ENCODE results near the gene AIFM3. TPM values are rescaled to one million over a fixed set of nuclear protein-coding genes. Genes with fewer than 3 reads are reported as not detected.

The AIFM3 gene
- total RNA-seq, 1 donor from 2014 or later = 5.7 TPM

DNA sequence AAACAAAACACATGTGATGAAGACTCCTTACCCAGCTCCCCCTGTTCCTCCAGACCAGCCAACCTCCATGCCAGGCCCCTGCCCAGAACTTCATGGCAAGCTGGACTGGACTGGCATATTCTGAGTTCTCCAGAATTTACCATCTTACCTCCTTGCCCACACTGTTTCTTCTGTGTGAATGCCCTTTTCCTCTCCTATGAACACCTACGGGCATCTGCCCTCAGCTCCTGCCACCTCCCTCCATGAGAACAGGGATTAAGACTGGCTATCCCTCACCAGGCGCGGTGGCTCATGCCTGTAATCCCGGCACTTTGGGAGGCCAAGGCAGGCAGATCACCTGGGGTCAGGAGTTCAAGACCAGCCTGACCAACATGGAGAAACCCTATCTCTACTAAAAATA is 6.4 kb upstream of the AIFM3 start:
- Histone ChIP-seq H3K27ac (no peak overlapping the region), H3K27me3 (peaks cover 14% of the 10 kb centered on the region), H3K4me3 (no peak overlapping the region), H3K4me1 (peaks cover 14% of the 10 kb centered on the region), H3K9me3 (no peaks in the 10 kb centered on the region), H3K36me3 (no peaks in the 10 kb centered on the region)
- ATAC-seq = no peak
- no peak for DNase-seq
- intact Hi-C loops (cut with DNase I) = no loop called here
- TF ChIP-seq, protein P1, sequence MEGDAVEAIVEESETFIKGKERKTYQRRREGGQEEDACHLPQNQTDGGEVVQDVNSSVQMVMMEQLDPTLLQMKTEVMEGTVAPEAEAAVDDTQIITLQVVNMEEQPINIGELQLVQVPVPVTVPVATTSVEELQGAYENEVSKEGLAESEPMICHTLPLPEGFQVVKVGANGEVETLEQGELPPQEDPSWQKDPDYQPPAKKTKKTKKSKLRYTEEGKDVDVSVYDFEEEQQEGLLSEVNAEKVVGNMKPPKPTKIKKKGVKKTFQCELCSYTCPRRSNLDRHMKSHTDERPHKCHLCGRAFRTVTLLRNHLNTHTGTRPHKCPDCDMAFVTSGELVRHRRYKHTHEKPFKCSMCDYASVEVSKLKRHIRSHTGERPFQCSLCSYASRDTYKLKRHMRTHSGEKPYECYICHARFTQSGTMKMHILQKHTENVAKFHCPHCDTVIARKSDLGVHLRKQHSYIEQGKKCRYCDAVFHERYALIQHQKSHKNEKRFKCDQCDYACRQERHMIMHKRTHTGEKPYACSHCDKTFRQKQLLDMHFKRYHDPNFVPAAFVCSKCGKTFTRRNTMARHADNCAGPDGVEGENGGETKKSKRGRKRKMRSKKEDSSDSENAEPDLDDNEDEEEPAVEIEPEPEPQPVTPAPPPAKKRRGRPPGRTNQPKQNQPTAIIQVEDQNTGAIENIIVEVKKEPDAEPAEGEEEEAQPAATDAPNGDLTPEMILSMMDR (IDR thresholded peaks at IDR 0.05) = no peak

DNA sequence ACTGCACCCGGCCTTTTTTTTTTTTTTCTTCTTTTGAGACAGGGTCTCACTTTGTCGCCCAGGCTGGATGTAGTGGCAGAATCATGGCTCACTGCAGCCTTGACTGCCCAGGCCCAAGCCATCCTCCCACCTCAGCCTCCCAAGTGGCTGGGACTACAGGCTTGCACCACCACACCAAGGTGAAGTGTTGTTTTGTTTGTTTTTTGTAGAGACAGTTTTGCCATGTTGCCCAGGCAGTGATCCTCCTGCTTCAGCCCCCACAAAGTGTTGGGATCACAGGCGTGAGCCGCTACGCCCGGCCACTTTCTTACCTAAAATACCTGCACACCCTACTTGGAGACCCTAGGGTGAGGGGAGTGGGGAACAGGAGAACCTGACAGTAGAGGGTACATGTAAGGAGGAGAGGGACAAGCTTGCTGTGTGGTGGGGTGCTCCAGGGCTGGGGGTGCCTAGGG is 4.5 kb upstream of the AIFM3 start:
- DNase-seq = no peak
- intact Hi-C loops (cut with DNase I) = no loop called here

DNA sequence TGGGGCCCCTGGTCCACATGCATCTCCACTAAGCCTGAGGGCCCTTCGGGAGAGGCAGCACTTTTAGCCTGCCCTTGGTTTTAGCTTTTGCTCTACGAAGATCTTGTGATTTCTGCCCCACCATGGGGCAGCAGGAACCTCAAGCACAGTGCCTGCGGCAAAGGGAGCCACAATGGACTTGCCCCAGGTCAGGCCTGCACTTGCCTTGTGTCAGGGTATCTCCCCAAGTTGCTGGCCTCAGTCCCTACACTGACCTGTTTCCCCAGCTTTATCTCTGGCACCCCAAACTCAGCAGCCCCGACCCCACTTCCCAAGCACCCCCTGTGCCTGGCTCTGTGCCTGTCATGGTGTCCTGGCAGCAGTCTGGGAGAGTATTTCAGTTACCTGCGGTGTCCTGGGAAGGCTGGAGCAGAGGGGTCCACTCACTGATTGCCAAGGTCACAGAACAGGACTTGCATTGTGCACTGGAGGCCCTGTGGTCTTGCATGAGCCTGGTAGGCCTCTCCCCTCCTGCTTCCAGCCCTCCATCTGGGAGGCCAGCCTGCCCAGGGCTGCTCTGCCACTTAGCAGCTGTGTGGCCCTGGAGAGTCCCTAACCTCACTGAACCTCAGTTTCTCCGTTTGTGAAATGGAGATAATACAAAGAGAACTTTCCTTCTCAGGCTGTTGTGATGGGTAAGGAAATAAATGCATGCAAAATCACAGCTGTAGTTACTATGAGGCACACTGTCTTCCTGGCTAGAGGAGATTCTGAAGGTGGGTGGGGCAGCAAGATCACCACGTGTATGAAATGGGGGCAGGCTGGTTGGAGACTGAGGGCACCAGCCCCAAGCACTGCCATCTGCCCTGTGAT is 3.6 kb upstream of the AIFM3 start:
- H3K27ac ChIP-seq = no peak overlapping the region
- TF ChIP-seq, protein P1 (IDR thresholded peaks at IDR 0.05) = no peak
- no peak for DNase-seq
- H3K36me3 ChIP-seq = no peaks in the 10 kb centered on the region
- peaks cover under 1% of the 10 kb centered on the region for H3K4me1 ChIP-seq
- H3K4me3 ChIP-seq = no peak overlapping the region
- intact Hi-C loops (cut with DNase I) = no loop called here
- peaks cover 14% of the 10 kb centered on the region for H3K27me3 ChIP-seq
- ATAC-seq = no peak
- H3K9me3 ChIP-seq = no peaks in the 10 kb centered on the region

More for the DNA sequence above, 4.5 kb upstream of the AIFM3 start:
- no peaks in the 10 kb centered on the region for H3K9me3 ChIP-seq
- no peak for ATAC-seq
- H3K4me3 ChIP-seq = no peak overlapping the region
- peaks cover 8% of the 10 kb centered on the region for H3K4me1 ChIP-seq
- TF ChIP-seq, protein P1 (IDR thresholded peaks at IDR 0.05) = no peak
- no peaks in the 10 kb centered on the region for H3K36me3 ChIP-seq
- H3K27ac ChIP-seq = no peak overlapping the region
- H3K27me3 ChIP-seq = peaks cover 14% of the 10 kb centered on the region

DNA sequence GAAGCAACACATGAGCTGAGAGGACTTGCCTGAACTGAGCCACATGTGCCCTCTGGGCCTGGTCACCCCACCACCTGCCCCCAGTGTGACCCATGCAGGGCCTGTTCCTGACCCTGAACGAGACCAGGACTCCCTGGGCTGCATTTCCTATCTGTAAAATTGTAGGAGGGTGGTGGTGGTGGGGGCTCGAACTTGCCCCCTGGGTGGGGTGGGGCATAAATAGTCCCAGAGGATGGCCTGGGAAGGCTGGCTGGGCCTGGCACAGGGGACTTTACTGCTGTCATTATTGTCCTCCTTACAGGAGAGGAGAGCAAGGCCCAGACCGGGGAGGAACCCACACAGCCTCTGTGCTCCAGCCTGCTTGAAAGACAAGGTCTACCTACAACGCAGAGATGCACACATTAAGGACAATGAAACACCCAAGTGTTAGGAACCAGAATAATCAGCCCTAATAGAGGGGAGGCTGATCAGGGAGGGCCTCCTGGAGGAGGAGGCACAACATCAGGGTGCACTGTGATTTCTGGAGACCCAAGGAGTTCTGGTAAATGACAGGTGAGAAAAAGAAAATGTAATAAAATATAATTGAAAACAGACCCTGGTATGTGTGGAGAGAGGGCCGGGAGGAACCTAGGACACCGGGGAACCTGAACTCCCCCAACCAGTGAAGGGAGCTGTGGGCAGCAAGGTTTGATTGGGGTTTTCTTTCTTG is 2.8 kb upstream of the AIFM3 start:
- H3K4me3 ChIP-seq = no peak overlapping the region
- ATAC-seq (no peak), DNase-seq (no peak)
- H3K9me3 ChIP-seq = no peaks in the 10 kb centered on the region
- TF ChIP-seq, protein P1 (IDR thresholded peaks at IDR 0.05) = no peak
- no peaks in the 10 kb centered on the region for H3K36me3 ChIP-seq
- H3K4me1 ChIP-seq = no peaks in the 10 kb centered on the region
- no peak overlapping the region for H3K27ac ChIP-seq
- H3K27me3 ChIP-seq = peaks cover 14% of the 10 kb centered on the region
- intact Hi-C loops (cut with DNase I) = no loop called here

DNA sequence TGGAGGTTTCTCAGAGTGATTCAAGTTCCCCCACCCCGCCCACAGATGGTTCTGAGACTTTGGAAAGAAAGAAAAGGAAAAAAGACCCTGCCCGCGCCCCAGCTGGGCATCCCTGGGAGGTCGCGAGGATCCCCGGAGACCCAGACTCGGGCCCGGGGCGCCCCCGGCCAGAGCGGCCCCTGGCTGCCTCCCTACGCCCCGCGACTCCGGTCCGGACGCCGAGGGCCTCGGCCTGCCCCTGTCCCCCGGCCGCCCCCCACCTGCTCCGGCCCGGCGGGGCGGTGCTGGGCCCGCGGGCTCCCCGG is 2.3 kb upstream of the AIFM3 start:
- Histone ChIP-seq H3K9me3 (no peaks in the 10 kb centered on the region), H3K4me3 (no peak overlapping the region), H3K4me1 (no peaks in the 10 kb centered on the region), H3K27ac (no peak overlapping the region), H3K36me3 (no peaks in the 10 kb centered on the region), H3K27me3 (peaks cover 14% of the 10 kb centered on the region)
- ATAC-seq (no peak), DNase-seq (no peak)
- intact Hi-C loops (cut with DNase I) = no loop called here
- TF ChIP-seq, protein P1 (IDR thresholded peaks at IDR 0.05) = no peak
